HEK293 (cell line): ENCODE data around the gene SRSF11.

Source experiments
- CTCF ChIA-PET: fragments of 350-600 bp; formaldehyde crosslinking; extraction: SDS; loops from one replicate; lab custom pipeline; 2021; ENCODE audit warnings: antibody characterized with exemption; lab: Yijun Ruan, JAX
- POLR2A ChIA-PET: fragments of 300-600 bp; formaldehyde crosslinking; extraction: SDS; loops from one replicate; lab custom pipeline; 2020; ENCODE audit warnings: antibody characterized with exemption, inconsistent platforms; lab: Yijun Ruan, JAX
- H3K27ac ChIP-seq: fragments of 200-500 bp; sonication (Bioruptor generic); 2 replicates; pipeline ENCODE4 v1.5.1; 2014; ENCODE audit warnings: low read depth, low read length, control low read depth, inconsistent platforms; ENCODE audit errors: extremely low read depth
- H3K36me3 ChIP-seq, 2 experiments: fragments of 200-500 bp in 1 of 2; sonication (Bioruptor generic) in 1 of 2; 1 replicate in 1 of 2; 2 replicates in 1 of 2; pipeline ENCODE4 v1.5.1; 2014 to 2017; ENCODE audit warnings: inconsistent platforms in 2 of 2, low read length in 2 of 2; ENCODE audit not compliant: control insufficient read depth in 2 of 2, insufficient read depth in 1 of 2
- H3K4me1 ChIP-seq: fragments of 200-500 bp; sonication (Bioruptor generic); 2 replicates; pipeline ENCODE4 v1.5.1; 2014; ENCODE audit warnings: mild to moderate bottlenecking, low read length, inconsistent platforms; ENCODE audit not compliant: control insufficient read depth, insufficient read depth
- H3K4me3 ChIP-seq: 2 replicates; pipeline ENCODE4 v1.5.1; 2011; ENCODE audit warnings: low read depth, mild to moderate bottlenecking, control low read depth, low read length, moderate library complexity
- H3K9me3 ChIP-seq: fragments of 200-500 bp; sonication (Bioruptor generic); 2 replicates; pipeline ENCODE4 v1.5.1; 2014; ENCODE audit warnings: low read depth, low read length, inconsistent platforms; ENCODE audit not compliant: control insufficient read depth, insufficient read depth
- BCL11A ChIP-seq: fragments of 450-650 bp; formaldehyde crosslinking; IDR thresholded peaks from 2 replicates; pipeline ENCODE4 v1.5.1; 2016; ENCODE audit warnings: low read depth, missing biosample characterization, missing genetic modification characterization
- MEIS1 ChIP-seq: sonication (generic); formaldehyde crosslinking; IDR thresholded peaks from 2 replicates; pipeline ENCODE4 v1.8.1; 2022; ENCODE audit warnings: missing genetic modification reagents, mild to moderate bottlenecking, borderline replicate concordance
- TRIM28 ChIP-seq: IDR thresholded peaks from 2 replicates; pipeline ENCODE4 v1.6.1; 2011; ENCODE audit warnings: low read length, control low read depth, borderline replicate concordance
- ZBTB21 ChIP-seq: fragments of 450-650 bp; formaldehyde crosslinking; IDR thresholded peaks from 2 replicates; pipeline ENCODE4 v1.5.1; 2017; ENCODE audit warnings: missing biosample characterization, missing genetic modification characterization
- ZNF184 ChIP-seq: fragments of 450-650 bp; IDR thresholded peaks from 2 replicates; pipeline ENCODE4 v1.5.1; 2018; ENCODE audit warnings: missing biosample characterization, mild to moderate bottlenecking, missing genetic modification characterization
- ZNF221 ChIP-seq: fragments of 450-650 bp; formaldehyde crosslinking; IDR thresholded peaks from 2 replicates; pipeline ENCODE4 v1.5.1; 2017; ENCODE audit warnings: missing biosample characterization, missing genetic modification characterization, borderline replicate concordance
- ZNF248 ChIP-seq: fragments of 450-650 bp; formaldehyde crosslinking; IDR thresholded peaks from 2 replicates; pipeline ENCODE4 v1.5.1; 2017; ENCODE audit warnings: missing biosample characterization, missing genetic modification characterization
- ZNF324 ChIP-seq: fragments of 450-650 bp; formaldehyde crosslinking; IDR thresholded peaks from 2 replicates; pipeline ENCODE4 v1.5.1; 2016; ENCODE audit warnings: missing biosample characterization, missing genetic modification characterization
- ZNF555 ChIP-seq: fragments of 450-650 bp; formaldehyde crosslinking; conservative IDR thresholded peaks from 2 replicates; pipeline ENCODE4 v1.5.1; 2017; ENCODE audit warnings: missing biosample characterization, mild to moderate bottlenecking, missing genetic modification characterization, inconsistent platforms
- ZNF792 ChIP-seq: fragments of 450-650 bp; formaldehyde crosslinking; IDR thresholded peaks from 2 replicates; pipeline ENCODE4 v1.5.1; 2016; ENCODE audit warnings: missing biosample characterization, missing genetic modification characterization
- TF ChIP-seq, protein P1 (sequence below): fragments of 450-650 bp; formaldehyde crosslinking; IDR thresholded peaks from 2 replicates; pipeline ENCODE4 v1.5.1; 2016; ENCODE audit warnings: missing biosample characterization, missing genetic modification characterization
- TF ChIP-seq, protein P2 (sequence below): fragments of 450-650 bp; formaldehyde crosslinking; IDR thresholded peaks from 2 replicates; pipeline ENCODE4 v1.5.1; 2016; ENCODE audit warnings: missing biosample characterization, missing genetic modification characterization
- TF ChIP-seq, protein P3 (sequence below): fragments of 450-650 bp; formaldehyde crosslinking; IDR thresholded peaks from 2 replicates; pipeline ENCODE4 v1.5.1; 2016; ENCODE audit warnings: missing biosample characterization, missing genetic modification characterization
- TF ChIP-seq, protein P4 (sequence below): fragments of 450-650 bp; formaldehyde crosslinking; IDR thresholded peaks from 2 replicates; pipeline ENCODE4 v1.5.1; 2016; ENCODE audit warnings: missing biosample characterization, missing genetic modification characterization
- TF ChIP-seq, protein P5 (sequence below): fragments of 450-650 bp; formaldehyde crosslinking; IDR thresholded peaks from 2 replicates; pipeline ENCODE4 v1.5.1; 2016; ENCODE audit warnings: missing biosample characterization, missing genetic modification characterization, low read depth

The SRSF11 gene

DNA sequence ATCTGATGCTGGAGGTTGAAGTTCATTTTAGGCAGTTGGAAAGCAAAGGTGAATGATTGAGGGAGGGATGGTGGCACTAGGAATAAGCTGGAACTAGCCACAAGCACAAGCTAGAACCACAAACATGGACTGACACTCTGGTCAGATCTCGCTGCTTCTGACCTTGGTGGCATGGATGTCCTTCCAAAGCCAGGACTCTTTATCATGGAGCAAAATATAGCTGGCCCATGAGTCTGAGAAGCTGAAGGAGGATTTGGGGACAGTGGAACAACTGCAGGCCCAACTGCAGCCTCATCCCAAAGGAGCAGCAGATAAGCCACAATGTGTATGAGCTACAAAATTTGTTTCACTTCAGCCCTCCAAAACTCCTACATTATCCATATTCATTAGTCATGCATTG is 35.5 kb downstream of the SRSF11 start:
- POLR2A ChIA-PET: interaction anchor here (1.1 kb wide), 1 partner anchor 98 kb away, joined by 6 read pairs; the partner anchor contains the start of gene ANKRD13C

More for the DNA sequence above, 35.5 kb downstream of the SRSF11 start:
- Histone ChIP-seq H3K27ac (no peak overlapping the region), H3K9me3 (no peaks in the 10 kb centered on the region), H3K4me1 (no peaks in the 10 kb centered on the region), H3K4me3 (no peak overlapping the region)
- CTCF ChIA-PET: interaction anchor here (0.7 to 0.9 kb wide), 2 partner anchors 23 to 251 kb away, joined by 3 to 6 read pairs; no protein-coding TSS in a partner anchor
- no peak for TF ChIP-seq BCL11A (tag by site-specific recombination)
- TF ChIP-seq MEIS1: no peak
- no peak for TF ChIP-seq ZNF248 (tag by site-specific recombination)
- no peak for TF ChIP-seq ZNF184 (tag by site-specific recombination)
- TF ChIP-seq ZNF221 (tag by site-specific recombination): no peak
- no peak for TF ChIP-seq ZBTB21
- no peak for TF ChIP-seq ZNF555 (tag by site-specific recombination)
- TF ChIP-seq ZNF792 (tag by site-specific recombination): no peak
- TF ChIP-seq, protein P1, sequence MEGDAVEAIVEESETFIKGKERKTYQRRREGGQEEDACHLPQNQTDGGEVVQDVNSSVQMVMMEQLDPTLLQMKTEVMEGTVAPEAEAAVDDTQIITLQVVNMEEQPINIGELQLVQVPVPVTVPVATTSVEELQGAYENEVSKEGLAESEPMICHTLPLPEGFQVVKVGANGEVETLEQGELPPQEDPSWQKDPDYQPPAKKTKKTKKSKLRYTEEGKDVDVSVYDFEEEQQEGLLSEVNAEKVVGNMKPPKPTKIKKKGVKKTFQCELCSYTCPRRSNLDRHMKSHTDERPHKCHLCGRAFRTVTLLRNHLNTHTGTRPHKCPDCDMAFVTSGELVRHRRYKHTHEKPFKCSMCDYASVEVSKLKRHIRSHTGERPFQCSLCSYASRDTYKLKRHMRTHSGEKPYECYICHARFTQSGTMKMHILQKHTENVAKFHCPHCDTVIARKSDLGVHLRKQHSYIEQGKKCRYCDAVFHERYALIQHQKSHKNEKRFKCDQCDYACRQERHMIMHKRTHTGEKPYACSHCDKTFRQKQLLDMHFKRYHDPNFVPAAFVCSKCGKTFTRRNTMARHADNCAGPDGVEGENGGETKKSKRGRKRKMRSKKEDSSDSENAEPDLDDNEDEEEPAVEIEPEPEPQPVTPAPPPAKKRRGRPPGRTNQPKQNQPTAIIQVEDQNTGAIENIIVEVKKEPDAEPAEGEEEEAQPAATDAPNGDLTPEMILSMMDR (tag by site-specific recombination): no peak
- TF ChIP-seq, protein P2, sequence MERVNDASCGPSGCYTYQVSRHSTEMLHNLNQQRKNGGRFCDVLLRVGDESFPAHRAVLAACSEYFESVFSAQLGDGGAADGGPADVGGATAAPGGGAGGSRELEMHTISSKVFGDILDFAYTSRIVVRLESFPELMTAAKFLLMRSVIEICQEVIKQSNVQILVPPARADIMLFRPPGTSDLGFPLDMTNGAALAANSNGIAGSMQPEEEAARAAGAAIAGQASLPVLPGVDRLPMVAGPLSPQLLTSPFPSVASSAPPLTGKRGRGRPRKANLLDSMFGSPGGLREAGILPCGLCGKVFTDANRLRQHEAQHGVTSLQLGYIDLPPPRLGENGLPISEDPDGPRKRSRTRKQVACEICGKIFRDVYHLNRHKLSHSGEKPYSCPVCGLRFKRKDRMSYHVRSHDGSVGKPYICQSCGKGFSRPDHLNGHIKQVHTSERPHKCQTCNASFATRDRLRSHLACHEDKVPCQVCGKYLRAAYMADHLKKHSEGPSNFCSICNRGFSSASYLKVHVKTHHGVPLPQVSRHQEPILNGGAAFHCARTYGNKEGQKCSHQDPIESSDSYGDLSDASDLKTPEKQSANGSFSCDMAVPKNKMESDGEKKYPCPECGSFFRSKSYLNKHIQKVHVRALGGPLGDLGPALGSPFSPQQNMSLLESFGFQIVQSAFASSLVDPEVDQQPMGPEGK (tag by site-specific recombination): no peak
- TF ChIP-seq, protein P3, sequence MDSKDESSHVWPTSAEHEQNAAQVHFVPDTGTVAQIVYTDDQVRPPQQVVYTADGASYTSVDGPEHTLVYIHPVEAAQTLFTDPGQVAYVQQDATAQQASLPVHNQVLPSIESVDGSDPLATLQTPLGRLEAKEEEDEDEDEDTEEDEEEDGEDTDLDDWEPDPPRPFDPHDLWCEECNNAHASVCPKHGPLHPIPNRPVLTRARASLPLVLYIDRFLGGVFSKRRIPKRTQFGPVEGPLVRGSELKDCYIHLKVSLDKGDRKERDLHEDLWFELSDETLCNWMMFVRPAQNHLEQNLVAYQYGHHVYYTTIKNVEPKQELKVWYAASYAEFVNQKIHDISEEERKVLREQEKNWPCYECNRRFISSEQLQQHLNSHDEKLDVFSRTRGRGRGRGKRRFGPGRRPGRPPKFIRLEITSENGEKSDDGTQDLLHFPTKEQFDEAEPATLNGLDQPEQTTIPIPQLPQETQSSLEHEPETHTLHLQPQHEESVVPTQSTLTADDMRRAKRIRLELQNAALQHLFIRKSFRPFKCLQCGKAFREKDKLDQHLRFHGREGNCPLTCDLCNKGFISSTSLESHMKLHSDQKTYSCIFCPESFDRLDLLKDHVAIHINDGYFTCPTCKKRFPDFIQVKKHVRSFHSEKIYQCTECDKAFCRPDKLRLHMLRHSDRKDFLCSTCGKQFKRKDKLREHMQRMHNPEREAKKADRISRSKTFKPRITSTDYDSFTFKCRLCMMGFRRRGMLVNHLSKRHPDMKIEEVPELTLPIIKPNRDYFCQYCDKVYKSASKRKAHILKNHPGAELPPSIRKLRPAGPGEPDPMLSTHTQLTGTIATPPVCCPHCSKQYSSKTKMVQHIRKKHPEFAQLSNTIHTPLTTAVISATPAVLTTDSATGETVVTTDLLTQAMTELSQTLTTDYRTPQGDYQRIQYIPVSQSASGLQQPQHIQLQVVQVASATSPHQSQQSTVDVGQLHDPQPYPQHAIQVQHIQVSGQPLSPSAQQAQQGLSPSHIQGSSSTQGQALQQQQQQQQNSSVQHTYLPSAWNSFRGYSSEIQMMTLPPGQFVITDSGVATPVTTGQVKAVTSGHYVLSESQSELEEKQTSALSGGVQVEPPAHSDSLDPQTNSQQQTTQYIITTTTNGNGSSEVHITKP: no peak
- no peak for TF ChIP-seq ZNF324
- no peak for TF ChIP-seq TRIM28
- TF ChIP-seq, protein P4, sequence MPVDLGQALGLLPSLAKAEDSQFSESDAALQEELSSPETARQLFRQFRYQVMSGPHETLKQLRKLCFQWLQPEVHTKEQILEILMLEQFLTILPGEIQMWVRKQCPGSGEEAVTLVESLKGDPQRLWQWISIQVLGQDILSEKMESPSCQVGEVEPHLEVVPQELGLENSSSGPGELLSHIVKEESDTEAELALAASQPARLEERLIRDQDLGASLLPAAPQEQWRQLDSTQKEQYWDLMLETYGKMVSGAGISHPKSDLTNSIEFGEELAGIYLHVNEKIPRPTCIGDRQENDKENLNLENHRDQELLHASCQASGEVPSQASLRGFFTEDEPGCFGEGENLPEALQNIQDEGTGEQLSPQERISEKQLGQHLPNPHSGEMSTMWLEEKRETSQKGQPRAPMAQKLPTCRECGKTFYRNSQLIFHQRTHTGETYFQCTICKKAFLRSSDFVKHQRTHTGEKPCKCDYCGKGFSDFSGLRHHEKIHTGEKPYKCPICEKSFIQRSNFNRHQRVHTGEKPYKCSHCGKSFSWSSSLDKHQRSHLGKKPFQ (tag by site-specific recombination): no peak
- TF ChIP-seq, protein P5, sequence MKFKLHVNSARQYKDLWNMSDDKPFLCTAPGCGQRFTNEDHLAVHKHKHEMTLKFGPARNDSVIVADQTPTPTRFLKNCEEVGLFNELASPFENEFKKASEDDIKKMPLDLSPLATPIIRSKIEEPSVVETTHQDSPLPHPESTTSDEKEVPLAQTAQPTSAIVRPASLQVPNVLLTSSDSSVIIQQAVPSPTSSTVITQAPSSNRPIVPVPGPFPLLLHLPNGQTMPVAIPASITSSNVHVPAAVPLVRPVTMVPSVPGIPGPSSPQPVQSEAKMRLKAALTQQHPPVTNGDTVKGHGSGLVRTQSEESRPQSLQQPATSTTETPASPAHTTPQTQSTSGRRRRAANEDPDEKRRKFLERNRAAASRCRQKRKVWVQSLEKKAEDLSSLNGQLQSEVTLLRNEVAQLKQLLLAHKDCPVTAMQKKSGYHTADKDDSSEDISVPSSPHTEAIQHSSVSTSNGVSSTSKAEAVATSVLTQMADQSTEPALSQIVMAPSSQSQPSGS (tag by site-specific recombination): no peak
- TF ChIP-seq, all 188 proteins: peak for 0
- peaks cover 11 to 20% of the 10 kb centered on the region in 2 experiments for H3K36me3 ChIP-seq
